Measurements from ENCODE around the gene SMC4.

DNA sequence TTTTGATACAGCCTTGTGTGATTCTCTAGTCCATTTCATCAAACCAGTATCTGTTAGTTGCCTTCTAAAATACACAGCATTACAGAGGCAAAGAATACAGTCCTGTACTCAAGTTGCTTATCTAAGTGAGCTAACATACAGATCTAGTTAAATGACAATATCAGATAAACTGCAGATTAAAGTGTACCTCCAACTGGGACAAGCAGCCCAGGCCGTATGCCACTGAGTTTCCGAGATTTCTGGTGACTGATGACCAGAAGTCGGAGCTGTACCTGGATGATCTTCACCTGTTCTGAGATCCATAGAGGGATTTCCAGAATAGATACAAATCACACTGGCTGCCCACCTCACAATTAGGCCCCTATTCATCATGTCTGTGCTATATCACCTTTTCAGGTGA lies 56.4 kb downstream of the SMC4 start:
- TF ChIP-seq EZH2phosphoT487 (IDR thresholded peaks at IDR 0.05; ENCODE audit: borderline replicate concordance, low read length): no peak
- TF ChIP-seq, protein P1, sequence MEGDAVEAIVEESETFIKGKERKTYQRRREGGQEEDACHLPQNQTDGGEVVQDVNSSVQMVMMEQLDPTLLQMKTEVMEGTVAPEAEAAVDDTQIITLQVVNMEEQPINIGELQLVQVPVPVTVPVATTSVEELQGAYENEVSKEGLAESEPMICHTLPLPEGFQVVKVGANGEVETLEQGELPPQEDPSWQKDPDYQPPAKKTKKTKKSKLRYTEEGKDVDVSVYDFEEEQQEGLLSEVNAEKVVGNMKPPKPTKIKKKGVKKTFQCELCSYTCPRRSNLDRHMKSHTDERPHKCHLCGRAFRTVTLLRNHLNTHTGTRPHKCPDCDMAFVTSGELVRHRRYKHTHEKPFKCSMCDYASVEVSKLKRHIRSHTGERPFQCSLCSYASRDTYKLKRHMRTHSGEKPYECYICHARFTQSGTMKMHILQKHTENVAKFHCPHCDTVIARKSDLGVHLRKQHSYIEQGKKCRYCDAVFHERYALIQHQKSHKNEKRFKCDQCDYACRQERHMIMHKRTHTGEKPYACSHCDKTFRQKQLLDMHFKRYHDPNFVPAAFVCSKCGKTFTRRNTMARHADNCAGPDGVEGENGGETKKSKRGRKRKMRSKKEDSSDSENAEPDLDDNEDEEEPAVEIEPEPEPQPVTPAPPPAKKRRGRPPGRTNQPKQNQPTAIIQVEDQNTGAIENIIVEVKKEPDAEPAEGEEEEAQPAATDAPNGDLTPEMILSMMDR (conservative IDR thresholded peaks at IDR 0.05; ENCODE audit: low read depth, low read length): no peak
